ENCODE measurements around the gene PRDX5.
A peak's percentile ranks its signal among the peaks of the same experiment; 100 is the strongest.
"Not testable (repeated sequence)": the region's sequence is repeated elsewhere in the genome, so short reads cannot be mapped to it uniquely, and the experiment has no call there.

Gene PRDX5

DNA sequence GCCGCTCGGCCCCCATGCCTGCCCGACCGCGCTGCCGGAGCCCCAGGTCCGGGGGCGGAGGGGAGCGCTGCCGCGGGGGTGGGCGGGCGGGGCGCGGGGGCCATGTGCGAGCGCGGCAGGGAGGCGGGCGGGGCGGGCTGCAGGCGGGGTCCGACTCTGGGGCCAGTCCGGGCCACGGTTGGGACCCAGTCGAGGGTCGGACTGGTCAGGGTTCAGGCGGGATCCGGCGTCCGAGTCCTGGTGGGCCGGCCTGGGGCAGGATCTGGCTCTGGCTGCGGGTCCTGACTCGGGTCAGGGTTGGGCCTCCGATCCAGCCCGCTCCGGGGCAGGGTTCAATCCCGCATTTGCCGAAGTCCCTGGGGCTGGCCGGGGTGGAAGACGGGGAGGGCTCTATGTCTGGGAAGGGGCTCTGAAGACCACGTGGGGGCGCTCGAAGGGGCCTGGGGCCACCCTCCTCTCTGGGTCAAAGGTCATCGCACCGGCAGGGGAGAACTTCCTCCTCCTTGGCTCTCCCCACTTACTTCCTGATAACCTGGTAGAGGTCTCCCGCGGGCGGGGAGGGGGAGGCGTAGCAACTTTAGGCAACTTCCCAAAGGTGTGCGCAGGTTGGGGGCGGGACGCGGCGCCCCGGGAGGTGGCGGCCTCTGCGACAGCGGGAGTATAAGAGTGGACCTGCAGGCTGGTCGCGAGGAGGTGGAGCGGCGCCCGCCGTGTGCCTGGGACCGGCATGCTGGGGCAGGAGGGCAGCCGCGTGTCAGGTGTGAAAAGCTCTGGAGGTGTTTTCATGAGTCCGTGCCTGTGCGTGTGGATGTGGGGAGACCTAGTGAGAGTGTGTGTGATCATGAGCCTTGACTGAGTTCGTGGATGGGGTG lies 12.0 kb upstream of the PRDX5 start:
- DNase-seq (ENCODE audit: low spot score) = no peak
- H3K27ac ChIP-seq = peak overlapping the region; percentile 100
- ChIA-PET CTCF (interaction anchor here (0.6 to 0.9 kb wide), 7 partner anchors 24 to 117 kb away, joined by 3 to 6 read pairs (median 4); no protein-coding TSS in a partner anchor), POLR2A (ENCODE audit: low non-redundant PET) (interaction anchor here (2.0 kb wide), 1 partner anchor 12 kb away, joined by 9 read pairs; the partner anchor contains the start of genes PRDX5 and TRMT112)
- TF ChIP-seq, protein P1, sequence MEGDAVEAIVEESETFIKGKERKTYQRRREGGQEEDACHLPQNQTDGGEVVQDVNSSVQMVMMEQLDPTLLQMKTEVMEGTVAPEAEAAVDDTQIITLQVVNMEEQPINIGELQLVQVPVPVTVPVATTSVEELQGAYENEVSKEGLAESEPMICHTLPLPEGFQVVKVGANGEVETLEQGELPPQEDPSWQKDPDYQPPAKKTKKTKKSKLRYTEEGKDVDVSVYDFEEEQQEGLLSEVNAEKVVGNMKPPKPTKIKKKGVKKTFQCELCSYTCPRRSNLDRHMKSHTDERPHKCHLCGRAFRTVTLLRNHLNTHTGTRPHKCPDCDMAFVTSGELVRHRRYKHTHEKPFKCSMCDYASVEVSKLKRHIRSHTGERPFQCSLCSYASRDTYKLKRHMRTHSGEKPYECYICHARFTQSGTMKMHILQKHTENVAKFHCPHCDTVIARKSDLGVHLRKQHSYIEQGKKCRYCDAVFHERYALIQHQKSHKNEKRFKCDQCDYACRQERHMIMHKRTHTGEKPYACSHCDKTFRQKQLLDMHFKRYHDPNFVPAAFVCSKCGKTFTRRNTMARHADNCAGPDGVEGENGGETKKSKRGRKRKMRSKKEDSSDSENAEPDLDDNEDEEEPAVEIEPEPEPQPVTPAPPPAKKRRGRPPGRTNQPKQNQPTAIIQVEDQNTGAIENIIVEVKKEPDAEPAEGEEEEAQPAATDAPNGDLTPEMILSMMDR (conservative IDR thresholded peaks at IDR 0.05; ENCODE audit: low read depth) = peak; percentile 50

- DNase-seq (ENCODE audit: low spot score) = no peak
- TF ChIP-seq, protein P1 (conservative IDR thresholded peaks at IDR 0.05; ENCODE audit: low read depth) = no peak
- ChIA-PET POLR2A (ENCODE audit: low non-redundant PET) (interaction anchor here (1.1 kb wide), 1 partner anchor 35 kb away, joined by 3 read pairs; no protein-coding TSS in a partner anchor), CTCF (interaction anchor here (0.6 to 0.9 kb wide), 5 partner anchors 26 to 116 kb away, joined by 3 to 6 read pairs (median 3); no protein-coding TSS in a partner anchor)
- peak overlapping the region; percentile 100 for H3K27ac ChIP-seq
Measured at GRCh38 chr11:64306563-64306875, 11.4 kb upstream of the PRDX5 start.

DNA sequence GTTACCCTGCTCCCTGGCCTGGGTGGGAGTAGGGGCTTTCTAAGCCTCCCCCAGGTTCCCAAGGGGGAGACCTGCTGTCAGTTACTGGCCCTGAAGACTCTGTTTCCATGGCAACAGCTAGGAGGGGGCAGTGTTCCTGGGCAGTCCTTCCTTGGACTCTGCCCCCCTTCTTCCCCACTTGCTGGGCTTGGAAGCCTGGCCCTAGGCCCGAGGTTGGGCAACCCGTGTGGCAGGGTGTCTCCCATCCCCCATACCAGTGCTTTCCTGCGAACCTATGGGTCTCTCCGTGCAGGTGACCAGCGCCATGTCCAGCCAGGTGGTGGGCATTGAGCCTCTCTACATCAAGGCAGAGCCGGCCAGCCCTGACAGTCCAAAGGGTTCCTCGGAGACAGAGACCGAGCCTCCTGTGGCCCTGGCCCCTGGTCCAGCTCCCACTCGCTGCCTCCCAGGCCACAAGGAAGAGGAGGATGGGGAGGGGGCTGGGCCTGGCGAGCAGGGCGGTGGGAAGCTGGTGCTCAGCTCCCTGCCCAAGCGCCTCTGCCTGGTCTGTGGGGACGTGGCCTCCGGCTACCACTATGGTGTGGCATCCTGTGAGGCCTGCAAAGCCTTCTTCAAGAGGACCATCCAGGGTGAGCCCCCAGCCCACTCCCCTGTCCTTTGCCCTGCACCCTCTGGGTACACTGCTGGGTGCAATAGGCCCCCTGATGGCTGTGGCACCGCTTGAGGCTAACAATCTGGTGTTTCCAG lies 10.9 kb upstream of the PRDX5 start:
- POLR2A ChIA-PET (ENCODE audit: low non-redundant PET) = interaction anchor here (0.6 to 1.1 kb wide), 2 partner anchors 35 to 122 kb away, joined by 3 to 8 read pairs; no protein-coding TSS in a partner anchor
- CTCF ChIA-PET = interaction anchor here (0.6 to 0.9 kb wide), 5 partner anchors 25 to 116 kb away, joined by 3 to 6 read pairs (median 4); no protein-coding TSS in a partner anchor

DNA sequence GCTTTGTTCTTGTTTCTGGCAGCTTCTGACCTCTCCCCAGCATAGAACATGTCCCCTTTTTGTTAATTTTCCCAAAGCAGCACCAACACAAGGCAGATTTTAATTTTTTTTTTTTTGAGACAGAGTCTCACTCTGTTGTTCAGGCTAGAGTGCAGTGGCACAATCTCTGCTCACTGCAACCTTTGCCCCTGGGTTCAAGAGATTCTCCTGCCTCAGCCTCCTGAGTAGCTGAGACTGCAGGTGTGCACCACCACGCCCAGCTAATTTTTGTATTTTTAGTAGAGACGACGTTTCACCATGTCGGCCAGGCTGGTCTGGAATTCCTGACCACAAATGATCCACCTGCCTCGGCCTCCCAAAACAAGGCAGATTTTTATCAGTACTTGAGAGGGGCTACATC lies 10.1 kb upstream of the PRDX5 start:
- not testable (repeated sequence) for DNase-seq (ENCODE audit: low spot score)
- ChIA-PET CTCF (interaction anchor here (0.7 kb wide), 1 partner anchor 41 kb away, joined by 4 read pairs; no protein-coding TSS in a partner anchor), POLR2A (ENCODE audit: low non-redundant PET) (interaction anchor here (0.6 to 1.1 kb wide), 2 partner anchors 36 to 123 kb away, joined by 3 to 8 read pairs; no protein-coding TSS in a partner anchor)
- peak overlapping the region; percentile 100 for H3K27ac ChIP-seq

More for the DNA sequence above, 10.9 kb upstream of the PRDX5 start:
- TF ChIP-seq, protein P1 (conservative IDR thresholded peaks at IDR 0.05; ENCODE audit: low read depth) = no peak
- H3K27ac ChIP-seq = peak overlapping the region; percentile 100
- DNase-seq (ENCODE audit: low spot score) = no peak

DNA sequence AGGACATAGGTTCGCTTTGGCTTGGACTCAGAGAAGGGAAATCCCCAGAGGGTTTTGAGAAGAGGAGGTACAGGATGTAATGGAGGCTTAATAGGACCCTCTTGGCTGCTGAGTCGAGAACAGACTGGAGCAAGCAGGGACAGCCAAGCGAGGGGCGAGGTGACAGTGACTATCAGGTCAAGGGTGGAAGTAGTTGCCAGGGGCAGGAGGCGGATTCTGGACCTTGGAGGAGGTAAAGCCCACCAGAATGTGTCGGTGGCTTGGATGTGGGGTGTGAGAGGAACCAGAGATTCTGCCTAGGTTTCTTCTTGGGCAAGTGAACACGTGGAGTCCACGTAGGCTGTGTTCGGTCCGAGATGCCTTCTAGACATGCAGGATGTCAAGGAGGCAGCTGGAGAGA lies 5.0 kb upstream of the PRDX5 start:
- DNase-seq (ENCODE audit: low spot score) = no peak
- H3K27ac ChIP-seq = peak overlapping the region; percentile 100
- ChIA-PET POLR2A (ENCODE audit: low non-redundant PET) (no interaction called here), CTCF (interaction anchor here (0.9 kb wide), 1 partner anchor 12 kb away, joined by 3 read pairs; no protein-coding TSS in a partner anchor)
- TF ChIP-seq, protein P1 (conservative IDR thresholded peaks at IDR 0.05; ENCODE audit: low read depth) = no peak

- H3K27ac ChIP-seq = peak overlapping the region; percentile 100
- DNase-seq (ENCODE audit: low spot score) = no peak
- TF ChIP-seq, protein P1 (conservative IDR thresholded peaks at IDR 0.05; ENCODE audit: low read depth) = no peak
- CTCF ChIA-PET = interaction anchor here (0.6 to 0.9 kb wide), 2 partner anchors 12 to 62 kb away, joined by 3 read pairs; no protein-coding TSS in a partner anchor
- POLR2A ChIA-PET (ENCODE audit: low non-redundant PET) = no interaction called here
Measured at GRCh38 chr11:64313491-64314145, 4.3 kb upstream of the PRDX5 start.

Data from RWPE1 (cell line).